Activated naive CD4-positive, alpha-beta T cell treated with anti-CD3 and anti-CD28 coated beads, Interleukin-2, amount 50 U/mL, for 72 hours (primary cell): ENCODE data around the gene DDC. TPM values are rescaled to one million over a fixed set of nuclear protein-coding genes. Genes with fewer than 3 reads are reported as not detected.
A peak's percentile ranks its signal among the peaks of the same experiment; 100 is the strongest.

Experiments
- ATAC-seq, 2 donors: fragments of 150-1000 bp; cut with Tn5 transposase; 2 replicates each; pipeline ENCODE4 v1.10.0; 2021; ENCODE audit warnings: mild to moderate bottlenecking in 2 of 2, moderate library complexity in 2 of 2
- DNase-seq, 2 donors: peaks; one replicate each; pipeline ENCODE4 v3.0.0; 2021 to 2022; ENCODE audit warnings: low spot score in 2 of 2
- H3K27ac Mint-ChIP-seq, 2 donors: one replicate each; pipeline ENCODE4 v1.8.0; 2022; ENCODE audit warnings: mild to moderate bottlenecking in 2 of 2, mixed read lengths in 2 of 2
- H3K36me3 Mint-ChIP-seq, 2 donors: one replicate each; pipeline ENCODE4 v1.8.0; 2022; ENCODE audit warnings: mixed read lengths in 2 of 2
- H3K9me3 Mint-ChIP-seq, 2 donors: one replicate each; pipeline ENCODE4 v1.8.0; 2022; ENCODE audit warnings: mixed read lengths in 2 of 2
- total RNA-seq, 2 donors: library from RNA; stranded (reverse); gene quantifications; one replicate each; pipeline ENCODE4 v1.2.3, GENCODE V29; 2022

The DDC gene
- total RNA-seq, 2 donors from 2014 or later: 0.43 TPM; not detected in 1

DNA sequence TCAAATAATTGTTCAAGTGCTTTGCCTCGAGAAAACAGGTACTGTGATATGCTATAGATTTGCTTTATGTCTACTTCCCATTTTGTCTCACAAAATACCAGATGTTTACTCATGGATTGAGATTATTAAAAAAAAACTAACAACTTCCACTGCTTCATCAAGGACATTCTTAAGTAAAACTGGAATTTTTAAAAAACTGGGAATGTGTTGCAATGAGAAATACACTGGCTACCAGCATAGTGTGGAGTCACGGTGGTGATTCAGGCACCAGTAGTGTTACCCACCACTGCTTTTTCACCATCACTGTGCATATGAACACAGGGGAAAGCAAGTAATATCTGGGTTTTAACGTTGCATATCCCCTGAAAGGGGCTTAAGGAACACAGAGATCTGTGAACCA lies 136.3 kb downstream of the DDC start:
- no peak for ATAC-seq
- Mint-ChIP-seq H3K36me3 (no peaks in the 10 kb centered on the region), H3K9me3 (no peaks in the 10 kb centered on the region), H3K27ac (no peak overlapping the region)
- DNase-seq: no peak

GRCh38 chr7:50427518-50427917 lies 137.7 kb downstream of the DDC start:
- Mint-ChIP-seq H3K36me3 (no peaks in the 10 kb centered on the region), H3K27ac (no peak overlapping the region), H3K9me3 (no peaks in the 10 kb centered on the region)
- ATAC-seq (no peak), DNase-seq (no peak)

GRCh38 chr7:50426280-50427045 lies 138.7 kb downstream of the DDC start:
- H3K36me3 Mint-ChIP-seq: no peaks in the 10 kb centered on the region
- no peaks in the 10 kb centered on the region for H3K9me3 Mint-ChIP-seq
- ATAC-seq (no peak), DNase-seq (no peak)
- no peak overlapping the region for H3K27ac Mint-ChIP-seq

GRCh38 chr7:50425318-50425717 lies 139.9 kb downstream of the DDC start:
- Mint-ChIP-seq H3K9me3 (no peaks in the 10 kb centered on the region), H3K27ac (no peak overlapping the region), H3K36me3 (no peaks in the 10 kb centered on the region)
- ATAC-seq (no peak), DNase-seq (no peak)

- Mint-ChIP-seq H3K9me3 (no peaks in the 10 kb centered on the region), H3K27ac (no peak overlapping the region), H3K36me3 (no peaks in the 10 kb centered on the region)
- no peak for ATAC-seq
- DNase-seq: no peak
Measured at GRCh38 chr7:50423860-50424259, 141.3 kb downstream of the DDC start.

DNA sequence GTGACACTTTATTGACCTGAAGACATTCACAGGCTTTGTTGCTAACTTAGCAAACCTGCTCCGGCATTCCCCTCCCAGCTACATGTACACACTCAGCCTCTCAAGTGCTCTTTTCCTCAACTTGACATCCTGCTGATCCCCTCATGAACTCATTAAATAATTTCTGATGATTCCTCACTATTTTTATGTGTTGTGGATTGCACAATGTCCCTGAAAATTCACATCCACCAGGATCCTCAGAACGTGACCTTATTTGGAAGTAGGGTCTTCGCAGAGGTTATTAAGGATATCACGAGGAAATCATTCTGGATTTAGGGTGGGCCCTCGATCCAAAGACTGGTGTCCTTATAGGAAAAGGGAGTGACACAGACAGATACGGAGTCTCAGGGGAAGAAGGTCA lies 142.3 kb downstream of the DDC start:
- ATAC-seq: no peak
- Mint-ChIP-seq H3K36me3 (no peaks in the 10 kb centered on the region), H3K27ac (no peak overlapping the region)

DNA sequence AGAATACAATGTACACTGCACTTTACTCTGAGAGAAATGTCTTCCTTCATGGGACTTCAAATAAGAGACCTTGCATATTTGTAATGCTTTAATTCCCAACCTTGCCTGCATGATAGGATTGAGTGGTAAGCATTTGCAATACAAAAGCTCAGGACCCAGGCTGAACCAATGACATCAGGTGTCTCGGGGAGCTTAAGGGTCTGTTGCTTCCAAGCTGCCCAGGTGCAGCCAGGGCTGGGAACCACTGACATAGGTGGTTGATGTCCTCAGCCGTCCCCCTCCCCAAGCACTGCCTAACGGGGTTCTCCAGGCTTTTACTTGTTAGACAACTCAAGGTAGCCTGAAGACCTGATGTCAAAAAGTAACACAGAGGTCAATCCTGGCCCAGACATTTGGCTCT lies 144.2 kb downstream of the DDC start:
- ATAC-seq (no peak), DNase-seq (no peak)
- Mint-ChIP-seq H3K36me3 (peaks cover 0 to 5% of the 10 kb centered on the region in 2 donors), H3K9me3 (no peaks in the 10 kb centered on the region), H3K27ac (no peak overlapping the region)

More for the DNA sequence above, 142.3 kb downstream of the DDC start:
- no peaks in the 10 kb centered on the region for H3K9me3 Mint-ChIP-seq
- no peak for DNase-seq

DNA sequence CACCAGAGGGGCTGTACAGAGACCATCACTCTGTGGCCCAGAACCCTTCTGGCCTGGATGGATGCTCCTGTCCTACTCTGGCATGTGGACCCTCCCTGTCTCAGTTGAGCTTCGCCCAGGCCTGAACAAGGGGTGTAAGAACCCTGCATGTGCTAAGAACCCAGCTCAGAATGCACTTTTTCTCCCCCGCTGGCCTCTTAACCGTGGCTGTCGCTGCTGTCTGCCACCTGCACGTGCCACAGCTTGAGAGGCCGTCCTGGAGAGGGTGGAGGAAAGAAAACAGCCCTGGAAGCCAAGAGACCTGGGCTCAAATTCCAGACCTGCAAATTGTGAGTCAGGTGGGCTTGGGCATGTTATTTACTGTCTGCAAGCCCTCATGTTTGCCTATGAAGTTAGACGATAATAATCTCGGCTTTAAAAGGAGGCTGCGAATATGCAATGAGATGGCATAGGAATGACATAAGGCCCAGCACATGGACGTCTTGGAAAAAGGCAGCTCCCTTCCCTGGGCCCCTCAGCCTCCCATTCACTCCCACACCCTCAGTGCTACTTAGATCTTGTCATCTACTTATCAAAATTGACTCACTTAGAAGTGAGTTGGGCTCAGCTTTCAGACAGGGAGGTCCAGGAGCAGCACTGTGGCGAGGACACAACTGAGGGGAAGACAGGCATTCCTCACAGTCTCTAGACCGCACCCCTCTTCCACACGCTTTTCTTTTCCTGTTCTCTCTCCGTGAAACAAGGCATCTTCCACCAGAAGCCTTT lies 146.5 kb downstream of the DDC start:
- ATAC-seq: peak in 1 of 2 donors; percentile 12
- DNase-seq: no peak
- Mint-ChIP-seq H3K36me3 (peaks cover 0 to 5% of the 10 kb centered on the region in 2 donors), H3K27ac (no peak overlapping the region), H3K9me3 (no peaks in the 10 kb centered on the region)

- DNase-seq (peak; percentile 75 to 77), ATAC-seq (peak; percentile 80 to 98)
- Mint-ChIP-seq H3K9me3 (no peaks in the 10 kb centered on the region), H3K36me3 (peaks cover 0 to 5% of the 10 kb centered on the region in 2 donors), H3K27ac (no peak overlapping the region)
Measured at GRCh38 chr7:50418086-50418515, 147.1 kb downstream of the DDC start.

GRCh38 chr7:50416527-50417182 lies 148.6 kb downstream of the DDC start:
- Mint-ChIP-seq H3K9me3 (no peaks in the 10 kb centered on the region), H3K36me3 (peaks cover 0 to 5% of the 10 kb centered on the region in 2 donors), H3K27ac (peak overlapping the region in 1 of 2 donors; percentile 79)
- ATAC-seq (no peak), DNase-seq (no peak)

GRCh38 chr7:50415844-50416364 lies 149.3 kb downstream of the DDC start:
- Mint-ChIP-seq H3K9me3 (no peaks in the 10 kb centered on the region), H3K36me3 (peaks cover 0 to 5% of the 10 kb centered on the region in 2 donors), H3K27ac (peak overlapping the region; percentile 4 to 79)
- ATAC-seq (peak; percentile 28 to 47), DNase-seq (no peak)

GRCh38 chr7:50413561-50413960 lies 151.6 kb downstream of the DDC start:
- no peak for ATAC-seq
- Mint-ChIP-seq H3K9me3 (no peaks in the 10 kb centered on the region), H3K27ac (no peak overlapping the region), H3K36me3 (peaks cover 0 to 5% of the 10 kb centered on the region in 2 donors)
- DNase-seq: no peak

DNA sequence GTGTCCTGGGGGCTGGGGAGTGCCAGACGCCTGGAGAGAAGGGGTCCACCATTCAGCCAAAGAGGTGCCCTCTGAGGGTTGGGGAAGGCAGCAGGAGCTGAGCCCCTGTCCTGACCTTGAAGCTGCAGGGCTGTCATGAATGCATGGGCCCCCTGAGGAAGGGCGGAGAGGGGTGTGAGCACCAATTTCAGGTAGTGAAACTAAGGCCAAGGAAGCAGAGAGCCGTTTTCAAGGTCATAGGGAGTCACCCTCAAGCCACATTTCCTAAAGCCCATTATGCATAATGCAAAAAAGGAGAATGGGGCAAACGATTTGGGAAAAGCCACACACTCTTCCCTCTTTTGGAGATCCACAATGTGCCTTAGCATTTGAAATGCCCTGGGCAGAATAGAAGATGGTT lies 152.2 kb downstream of the DDC start:
- no peak for DNase-seq
- Mint-ChIP-seq H3K36me3 (peaks cover 0 to 5% of the 10 kb centered on the region in 2 donors), H3K27ac (peak overlapping the region in 1 of 2 donors; percentile 50), H3K9me3 (no peaks in the 10 kb centered on the region)
- peak in 1 of 2 donors; percentile 6 for ATAC-seq

DNA sequence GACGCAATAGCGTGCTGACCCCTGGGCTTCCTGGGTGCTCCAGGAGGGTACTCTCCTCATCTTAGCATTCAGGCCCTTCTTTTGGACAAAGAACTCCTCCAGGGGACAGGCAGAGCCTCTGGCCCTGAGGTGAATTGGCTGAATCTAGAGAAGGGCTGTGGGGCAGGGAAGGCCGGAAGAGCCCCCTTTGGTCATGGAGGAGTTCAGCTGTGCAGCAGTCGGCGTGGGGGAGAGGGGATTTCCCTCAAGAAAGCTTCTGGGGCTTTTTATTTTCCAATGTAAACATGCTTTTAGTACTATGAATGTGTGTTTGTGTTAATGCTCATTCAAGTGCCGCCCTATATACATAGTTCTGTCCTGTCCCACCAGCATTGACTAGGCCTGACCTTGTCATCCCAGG lies 153.9 kb downstream of the DDC start:
- no peaks in the 10 kb centered on the region for H3K36me3 Mint-ChIP-seq
- peak overlapping the region in 1 of 2 donors; percentile 72 for H3K27ac Mint-ChIP-seq
- H3K9me3 Mint-ChIP-seq: no peaks in the 10 kb centered on the region
- DNase-seq (no peak), ATAC-seq (no peak)

DNA sequence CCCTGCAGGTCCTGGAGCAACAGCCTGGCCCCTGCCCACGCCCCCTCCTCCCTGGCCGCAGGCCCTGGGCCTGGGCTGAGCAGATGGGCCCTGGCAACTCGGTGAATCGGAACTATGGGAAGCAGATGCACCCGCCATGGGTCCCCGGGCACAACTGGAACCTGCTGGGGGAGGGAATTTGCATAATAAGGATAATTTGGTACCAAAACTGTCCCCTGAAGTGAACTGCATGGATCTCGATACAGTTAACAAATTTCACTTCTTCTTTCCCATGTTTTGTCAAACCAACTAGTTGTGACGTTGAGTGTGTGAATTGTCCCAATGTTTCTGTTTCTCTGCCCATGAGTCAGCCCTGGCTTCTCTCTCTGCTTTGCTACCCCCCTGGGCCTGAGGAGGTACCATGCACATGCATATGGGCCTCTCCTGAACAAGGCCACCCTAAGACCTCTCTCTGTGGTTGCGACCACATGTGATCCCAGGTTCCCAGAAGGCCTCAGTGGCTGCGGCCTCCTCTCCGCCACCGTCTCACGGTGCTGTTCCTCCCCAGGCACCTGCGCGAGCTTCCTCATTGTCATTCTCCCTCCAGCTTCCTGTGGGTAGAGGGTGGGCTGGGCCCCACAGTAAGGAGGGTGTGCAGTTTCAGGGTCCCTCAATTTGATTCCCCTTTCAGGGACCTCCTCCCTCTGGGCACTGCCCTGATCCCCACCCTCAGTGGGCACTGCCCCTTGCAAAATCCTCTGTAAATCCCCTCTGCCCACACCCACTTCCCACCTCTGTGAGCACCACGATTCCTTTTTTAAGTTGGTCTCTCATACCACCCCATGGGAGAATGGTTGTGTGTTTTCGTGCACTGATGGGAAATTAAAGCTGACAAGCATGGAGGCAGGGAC lies 155.1 kb downstream of the DDC start:
- DNase-seq (no peak), ATAC-seq (peak; percentile 14 to 53)
- H3K36me3 Mint-ChIP-seq: no peaks in the 10 kb centered on the region
- no peaks in the 10 kb centered on the region for H3K9me3 Mint-ChIP-seq
- H3K27ac Mint-ChIP-seq: peak overlapping the region; percentile 45 to 93
